IPS DF 4.7 (cell line): ENCODE measurements around the gene GPT2.

Experiments used
- DNase-seq: peaks from one replicate; pipeline ENCODE4 v3.0.0-alpha.2; 2013; ENCODE audit warnings: low spot score; ENCODE audit errors: extremely low read depth

Gene GPT2

GRCh38 chr16:46883690-46884512 lies at the start of gene GPT2:
TSS of gene GPT2 (plus strand) at chr16:46884362. CDS start at chr16:46884716, 354 bp downstream.
- DNase-seq: peak; percentile 91

GRCh38 chr16:46836534-46837530 lies 47.3 kb upstream of the GPT2 start:
- no peak for DNase-seq

- no peak for DNase-seq
Observed at GRCh38 chr16:46839986-46840443, 44.1 kb upstream of the GPT2 start.

- DNase-seq: no peak
Observed at GRCh38 chr16:46842192-46842895, 41.8 kb upstream of the GPT2 start.

- DNase-seq: no peak
Observed at GRCh38 chr16:46843898-46844642, 40.1 kb upstream of the GPT2 start.

- no peak for DNase-seq
Observed at GRCh38 chr16:46844771-46845170, 39.4 kb upstream of the GPT2 start.

GRCh38 chr16:46845952-46846351 lies 38.2 kb upstream of the GPT2 start:
- DNase-seq: no peak

- DNase-seq: no peak
Observed at GRCh38 chr16:46848768-46849764, 35.1 kb upstream of the GPT2 start.

- DNase-seq: no peak
Observed at GRCh38 chr16:46850619-46851555, 33.3 kb upstream of the GPT2 start.

GRCh38 chr16:46852130-46852529 lies 32.0 kb upstream of the GPT2 start:
- no peak for DNase-seq

GRCh38 chr16:46853713-46854443 lies 30.3 kb upstream of the GPT2 start:
- DNase-seq: peak; percentile 41

- DNase-seq: no peak
Observed at GRCh38 chr16:46854846-46855245, 29.3 kb upstream of the GPT2 start.

GRCh38 chr16:46855389-46855788 lies 28.8 kb upstream of the GPT2 start:
- no peak for DNase-seq

GRCh38 chr16:46857368-46857945 lies 26.7 kb upstream of the GPT2 start:
- DNase-seq: no peak

GRCh38 chr16:46858151-46858550 lies 26.0 kb upstream of the GPT2 start:
- no peak for DNase-seq

GRCh38 chr16:46859719-46860152 lies 24.4 kb upstream of the GPT2 start:
- DNase-seq: no peak
